ENCODE data around the gene ALDH18A1.

Gene ALDH18A1

DNA sequence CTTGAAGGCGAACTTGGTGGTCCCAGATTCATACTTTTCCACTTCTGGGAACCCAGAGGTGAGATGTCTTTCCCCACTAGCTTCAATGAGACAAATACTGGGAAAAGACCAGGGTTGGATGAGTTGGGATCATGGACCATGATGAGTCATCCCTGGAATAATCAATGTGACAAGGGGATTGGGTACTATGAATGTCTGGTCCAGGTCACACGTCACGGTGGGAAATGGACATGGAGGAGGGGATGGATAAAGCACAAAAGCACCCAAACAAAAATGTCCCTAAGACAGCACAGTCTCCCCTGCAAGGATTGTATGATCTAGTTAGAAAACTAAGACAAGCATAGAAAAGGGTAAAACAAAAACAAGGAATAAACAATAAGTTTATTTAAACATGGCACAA is 83.0 kb downstream of the ALDH18A1 start:
- Histone ChIP-seq H3K27ac (no peak overlapping the region), H3K4me3 (no peak overlapping the region)
- DNase-seq (ENCODE audit: low spot score) = no peak
- TF ChIP-seq, protein P1, sequence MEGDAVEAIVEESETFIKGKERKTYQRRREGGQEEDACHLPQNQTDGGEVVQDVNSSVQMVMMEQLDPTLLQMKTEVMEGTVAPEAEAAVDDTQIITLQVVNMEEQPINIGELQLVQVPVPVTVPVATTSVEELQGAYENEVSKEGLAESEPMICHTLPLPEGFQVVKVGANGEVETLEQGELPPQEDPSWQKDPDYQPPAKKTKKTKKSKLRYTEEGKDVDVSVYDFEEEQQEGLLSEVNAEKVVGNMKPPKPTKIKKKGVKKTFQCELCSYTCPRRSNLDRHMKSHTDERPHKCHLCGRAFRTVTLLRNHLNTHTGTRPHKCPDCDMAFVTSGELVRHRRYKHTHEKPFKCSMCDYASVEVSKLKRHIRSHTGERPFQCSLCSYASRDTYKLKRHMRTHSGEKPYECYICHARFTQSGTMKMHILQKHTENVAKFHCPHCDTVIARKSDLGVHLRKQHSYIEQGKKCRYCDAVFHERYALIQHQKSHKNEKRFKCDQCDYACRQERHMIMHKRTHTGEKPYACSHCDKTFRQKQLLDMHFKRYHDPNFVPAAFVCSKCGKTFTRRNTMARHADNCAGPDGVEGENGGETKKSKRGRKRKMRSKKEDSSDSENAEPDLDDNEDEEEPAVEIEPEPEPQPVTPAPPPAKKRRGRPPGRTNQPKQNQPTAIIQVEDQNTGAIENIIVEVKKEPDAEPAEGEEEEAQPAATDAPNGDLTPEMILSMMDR (IDR thresholded peaks at IDR 0.05) = no peak

DNA sequence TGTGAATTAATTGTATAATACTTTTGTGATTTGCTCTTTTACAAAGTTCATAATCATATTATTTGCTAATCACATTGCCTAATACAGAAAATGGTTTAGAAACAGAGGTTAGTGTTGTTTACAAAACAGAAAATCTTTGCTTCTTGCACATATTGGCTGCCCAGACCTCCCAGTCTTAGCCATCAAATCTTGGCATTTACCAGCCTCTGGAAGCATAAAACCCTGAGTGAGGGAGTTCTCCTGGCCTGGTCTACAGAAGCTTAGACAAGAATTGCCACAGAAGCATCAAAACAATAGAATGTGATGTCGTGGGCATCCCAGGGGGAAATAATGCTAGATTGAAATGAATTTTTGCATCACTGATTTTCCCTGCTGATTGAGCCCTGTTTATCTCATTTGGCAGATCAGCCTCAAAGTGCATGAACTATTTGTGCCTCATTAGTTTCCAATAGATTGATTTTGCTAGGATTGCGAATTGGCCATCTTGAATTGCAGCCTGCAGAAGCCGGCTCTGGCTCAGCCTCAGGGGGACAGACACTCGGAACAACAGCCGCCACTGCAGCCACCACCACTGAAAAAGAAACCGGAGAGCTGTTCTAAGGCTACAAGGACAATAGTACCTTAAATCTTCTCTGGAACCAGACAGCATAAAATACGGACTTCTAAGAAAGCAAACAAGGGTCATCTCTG is 84.2 kb downstream of the ALDH18A1 start:
- DNase-seq (ENCODE audit: low spot score) = no peak
- TF ChIP-seq, protein P1 (IDR thresholded peaks at IDR 0.05) = no peak
- H3K27ac ChIP-seq = no peak overlapping the region
- no peak overlapping the region for H3K4me3 ChIP-seq

DNA sequence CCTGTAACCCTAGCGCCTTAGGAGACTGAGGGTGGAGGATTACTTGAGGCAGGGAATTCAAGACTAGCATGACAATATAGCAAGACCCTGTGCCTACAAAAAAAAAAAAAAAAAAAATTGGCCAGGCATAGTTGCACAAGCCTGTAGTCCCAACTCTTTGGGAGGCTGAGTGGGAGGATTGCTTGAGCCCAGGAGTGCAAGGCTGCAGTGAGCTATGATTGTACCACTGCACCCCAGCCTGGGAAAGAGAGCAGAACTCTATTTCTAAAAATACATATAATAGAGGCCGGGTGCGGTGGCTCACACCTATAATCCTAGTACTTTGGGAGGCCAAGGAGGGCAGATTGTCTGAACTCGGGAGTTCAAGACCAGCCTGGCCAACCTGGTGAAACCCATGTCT is 85.1 kb downstream of the ALDH18A1 start:
- DNase-seq (ENCODE audit: low spot score) = no peak
- Histone ChIP-seq H3K27ac (no peak overlapping the region), H3K4me3 (no peak overlapping the region)
- TF ChIP-seq, protein P1 (IDR thresholded peaks at IDR 0.05) = no peak

DNA sequence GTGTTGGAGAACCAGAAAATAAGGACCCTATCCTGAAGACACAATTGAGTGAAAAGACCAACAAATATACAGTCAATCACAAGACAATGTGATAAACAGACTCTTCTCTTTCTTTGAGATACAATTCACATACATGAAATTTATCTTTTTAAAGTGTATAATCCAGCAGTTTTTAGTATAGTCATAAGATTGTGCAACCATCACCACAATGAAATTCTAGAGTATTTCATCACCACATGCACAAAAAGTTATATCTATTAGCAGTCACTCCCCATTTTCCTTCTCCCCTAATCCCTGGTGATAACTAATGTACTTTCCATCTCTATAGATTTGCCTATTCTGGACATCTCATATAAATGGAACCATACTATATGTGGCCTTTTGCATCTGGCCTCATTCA is 87.1 kb downstream of the ALDH18A1 start:
- no peak for DNase-seq (ENCODE audit: low spot score)
- TF ChIP-seq, protein P1 (IDR thresholded peaks at IDR 0.05) = no peak
- Histone ChIP-seq H3K4me3 (no peak overlapping the region), H3K27ac (no peak overlapping the region)

DNA sequence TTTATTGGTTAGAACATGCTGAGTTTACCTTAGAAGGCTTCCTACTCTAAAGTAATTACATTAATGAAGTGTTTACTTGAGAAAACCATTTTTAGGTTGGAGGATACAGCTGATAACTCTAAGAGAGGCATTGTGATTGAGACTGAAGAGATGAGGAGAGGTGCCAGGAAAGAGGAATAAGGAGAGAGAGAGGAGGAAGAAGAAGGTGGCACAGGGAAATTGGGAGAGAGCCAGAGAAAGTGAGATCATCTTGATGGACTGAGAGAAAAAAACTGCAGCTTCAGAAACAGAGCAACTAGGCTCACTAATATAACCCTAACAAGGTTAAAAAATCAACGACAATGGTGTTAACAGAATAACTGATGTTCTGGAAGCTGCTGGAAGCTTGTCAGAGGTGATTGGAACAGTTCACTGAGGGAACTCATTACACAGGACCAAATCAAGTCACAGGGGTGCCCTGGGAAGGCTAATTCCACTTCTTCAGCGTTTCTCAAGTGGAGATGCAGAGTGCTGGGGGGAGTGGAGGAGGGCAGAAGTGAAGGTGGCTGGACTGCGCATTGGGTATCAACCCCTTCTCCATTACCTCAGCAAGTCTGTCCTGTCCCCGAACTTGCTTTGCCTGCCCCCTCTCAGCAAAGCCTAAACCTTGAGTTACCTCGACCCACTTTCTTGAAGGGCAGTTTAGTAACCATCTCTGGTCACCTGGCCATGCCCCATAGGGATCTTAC is 88.4 kb downstream of the ALDH18A1 start:
- no peak overlapping the region for H3K4me3 ChIP-seq
- TF ChIP-seq, protein P1 (IDR thresholded peaks at IDR 0.05) = no peak
- no peak overlapping the region for H3K27ac ChIP-seq
- DNase-seq (ENCODE audit: low spot score) = no peak

DNA sequence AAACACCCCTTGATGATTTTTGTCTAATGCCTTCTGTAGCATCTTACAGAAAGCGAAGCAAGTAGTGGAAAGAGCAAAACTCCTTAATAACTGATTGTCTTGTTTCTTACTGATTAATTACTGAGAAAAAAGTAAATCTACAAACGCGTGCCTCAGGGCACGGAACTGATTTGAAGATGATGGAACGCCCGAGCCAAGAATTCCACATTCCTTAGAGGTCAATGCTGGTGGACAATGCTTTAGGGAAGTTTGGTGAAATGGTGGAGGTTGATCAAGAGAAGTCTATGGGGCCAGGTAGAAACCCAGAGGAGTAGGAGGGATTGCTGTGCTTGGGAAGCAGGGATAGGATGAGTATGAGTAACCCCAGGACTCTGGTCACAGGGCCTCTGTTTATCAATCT is 90.4 kb downstream of the ALDH18A1 start:
- TF ChIP-seq, protein P1 (IDR thresholded peaks at IDR 0.05) = no peak
- DNase-seq (ENCODE audit: low spot score) = no peak
- Histone ChIP-seq H3K4me3 (no peak overlapping the region), H3K27ac (no peak overlapping the region)

DNA sequence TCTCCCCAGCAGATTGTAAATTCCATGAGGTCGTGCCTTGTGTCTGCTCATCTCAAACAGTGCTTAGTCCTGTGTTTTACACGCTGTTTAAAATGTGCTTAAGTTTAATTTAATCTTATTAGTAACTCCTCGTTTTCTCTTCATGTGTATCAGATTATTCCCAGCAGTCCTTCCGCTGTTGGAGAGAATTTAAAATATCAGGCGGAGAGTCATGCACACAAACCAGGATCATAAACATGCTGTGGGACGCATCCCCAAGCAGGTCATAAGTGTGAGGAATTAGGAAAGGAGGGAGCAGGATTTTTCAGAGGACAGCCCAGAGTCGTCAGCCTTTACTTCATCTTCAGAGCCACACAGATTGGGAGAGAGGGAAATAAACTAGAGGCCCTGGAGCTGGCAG is 91.2 kb downstream of the ALDH18A1 start:
- no peak for DNase-seq (ENCODE audit: low spot score)
- Histone ChIP-seq H3K27ac (no peak overlapping the region), H3K4me3 (no peak overlapping the region)
- TF ChIP-seq, protein P1 (IDR thresholded peaks at IDR 0.05) = no peak

All from coronary artery (tissue), 2 donors.